ENCODE measurements around the gene ABCC1. TPM values are rescaled to one million over a fixed set of nuclear protein-coding genes. Genes with fewer than 3 reads are reported as not detected.

ABCC1 gene
- polyA plus RNA-seq, 3 donors: 1.4 to 23.6 (median 3.0) TPM

- Mint-ChIP-seq H3K9me3 (peaks cover 17 to 38% (median 28%) of the 10 kb centered on the region in 7 donors), H3K36me3 (peaks cover 60 to 77% of the 10 kb centered on the region in 2 donors), H3K4me1 (no peaks in the 10 kb centered on the region), H3K27ac (no peak overlapping the region), H3K4me3 (no peak overlapping the region), H3K27me3 (ENCODE audit: low read depth in 3 of 3) (no peaks in the 10 kb centered on the region)
- no peak overlapping the region for H3K27ac ChIP-seq (ENCODE audit: low read depth in 1 of 2, low read length in 2 of 2)
- H3K79me2 ChIP-seq (ENCODE audit: insufficient read depth, low read length): no peaks in the 10 kb centered on the region
- no peak overlapping the region for H3K4me2 ChIP-seq (replicated peaks; ENCODE audit: extremely low read depth, low read length, poor library complexity, severe bottlenecking)
- H2AFZ ChIP-seq (ENCODE audit: insufficient read depth, low read depth, low read length, poor library complexity, severe bottlenecking): no peak overlapping the region
- H3K27me3 ChIP-seq (ENCODE audit: control insufficient read depth in 2 of 2, insufficient read depth in 2 of 2, low read length in 2 of 2): no peaks in the 10 kb centered on the region
- WGBS (ENCODE audit: insufficient coverage): 92% methylated on average over 3 of the region's 3 CpGs
- no peak for TF ChIP-seq CTCF (IDR thresholded peaks at IDR 0.05)
- no peak for DNase-seq
- intact Hi-C loops (cut with micrococcal nuclease): no loop called here
- no peaks in the 10 kb centered on the region for H4K20me1 ChIP-seq (ENCODE audit: insufficient read depth, low read length)
- peaks cover 20 to 21% of the 10 kb centered on the region in 2 donors for H3K9me3 ChIP-seq (replicated peaks in 1 of 2; ENCODE audit: control insufficient read depth in 1 of 2, insufficient read depth in 1 of 2, low read length in 2 of 2)
- no peak overlapping the region for H3K4me3 ChIP-seq (replicated peaks in 1 of 3; ENCODE audit: low read depth in 2 of 3, low read length in 3 of 3)
- H3K36me3 ChIP-seq (replicated peaks in 1 of 2; ENCODE audit: control insufficient read depth in 1 of 2, insufficient read depth in 2 of 2, low read length in 2 of 2): peaks cover 22 to 85% of the 10 kb centered on the region in 2 donors
- no peaks in the 10 kb centered on the region for H3K4me1 ChIP-seq (ENCODE audit: control insufficient read depth in 1 of 2, insufficient read depth in 2 of 2, low read length in 2 of 2)
- H3K9ac ChIP-seq (ENCODE audit: insufficient read depth, low read length, poor library complexity, severe bottlenecking): no peak overlapping the region
Observed at GRCh38 chr16:16162591-16162990, 213.2 kb downstream of the ABCC1 start.

DNA sequence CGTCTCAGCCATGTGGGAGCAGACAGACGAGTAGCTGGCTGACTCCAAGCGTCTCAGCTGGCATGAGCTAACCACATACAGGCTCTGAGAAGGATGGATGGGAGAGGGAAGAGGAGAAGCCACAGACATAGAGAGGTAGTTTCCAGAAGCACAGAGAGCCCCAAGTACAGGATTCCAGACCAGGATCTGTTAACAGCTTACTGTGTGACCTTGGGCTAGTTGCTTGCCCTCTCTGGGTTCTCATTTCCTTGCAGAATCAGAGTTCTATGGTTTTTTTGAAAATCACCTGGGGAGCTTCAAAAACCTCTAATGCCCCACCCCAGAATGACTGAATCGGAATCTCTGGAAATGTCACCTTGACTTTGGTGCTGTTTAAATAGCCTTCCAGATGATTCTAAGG is 213.7 kb downstream of the ABCC1 start:
- H3K9me3 ChIP-seq (replicated peaks in 1 of 2; ENCODE audit: control insufficient read depth in 1 of 2, insufficient read depth in 1 of 2, low read length in 2 of 2): peaks cover 18% of the 10 kb centered on the region in 2 donors
- H2AFZ ChIP-seq (ENCODE audit: insufficient read depth, low read depth, low read length, poor library complexity, severe bottlenecking): no peak overlapping the region
- intact Hi-C loops (cut with micrococcal nuclease): no loop called here
- TF ChIP-seq CTCF (IDR thresholded peaks at IDR 0.05): no peak
- no peak overlapping the region for H3K27ac ChIP-seq (ENCODE audit: low read depth in 1 of 2, low read length in 2 of 2)
- 100% methylated on average over 3 of the region's 4 CpGs for WGBS (ENCODE audit: insufficient coverage)
- no peaks in the 10 kb centered on the region for H4K20me1 ChIP-seq (ENCODE audit: insufficient read depth, low read length)
- H3K27me3 Mint-ChIP-seq (ENCODE audit: low read depth in 3 of 3): no peaks in the 10 kb centered on the region
- no peak overlapping the region for H3K4me3 ChIP-seq (replicated peaks in 1 of 3; ENCODE audit: low read depth in 2 of 3, low read length in 3 of 3)
- no peak overlapping the region for H3K4me2 ChIP-seq (replicated peaks; ENCODE audit: extremely low read depth, low read length, poor library complexity, severe bottlenecking)
- no peaks in the 10 kb centered on the region for H3K27me3 ChIP-seq (ENCODE audit: control insufficient read depth in 2 of 2, insufficient read depth in 2 of 2, low read length in 2 of 2)
- peaks cover 22 to 85% of the 10 kb centered on the region in 2 donors for H3K36me3 ChIP-seq (replicated peaks in 1 of 2; ENCODE audit: control insufficient read depth in 1 of 2, insufficient read depth in 2 of 2, low read length in 2 of 2)
- H3K79me2 ChIP-seq (ENCODE audit: insufficient read depth, low read length): no peaks in the 10 kb centered on the region
- peaks cover 15 to 36% (median 26%) of the 10 kb centered on the region in 7 donors for H3K9me3 Mint-ChIP-seq
- H3K27ac Mint-ChIP-seq: no peak overlapping the region
- peaks cover 62 to 78% of the 10 kb centered on the region in 2 donors for H3K36me3 Mint-ChIP-seq
- H3K9ac ChIP-seq (ENCODE audit: insufficient read depth, low read length, poor library complexity, severe bottlenecking): no peak overlapping the region
- H3K4me1 Mint-ChIP-seq: no peaks in the 10 kb centered on the region
- H3K4me3 Mint-ChIP-seq: no peak overlapping the region
- DNase-seq: no peak
- H3K4me1 ChIP-seq (ENCODE audit: control insufficient read depth in 1 of 2, insufficient read depth in 2 of 2, low read length in 2 of 2): no peaks in the 10 kb centered on the region
